HCT116 (cell line): Measurements from ENCODE around the gene RBM38. TPM values are rescaled to one million over a fixed set of nuclear protein-coding genes. Genes with fewer than 3 reads are reported as not detected.

ENCODE experiments used
- ATAC-seq: fragments of 200-7000 bp; cut with Tn5 transposase; 2 replicates; pipeline ENCODE4 v1.9.1; 2020; ENCODE audit warnings: mild to moderate bottlenecking, moderate library complexity
- BruUV-seq: library from RNA; stranded (reverse); fragments of 400-500 nt; replicated peaks from 2 replicates; lab custom pipeline; 2021; lab: Mats Ljungman, UMichigan
- CTCF ChIA-PET: fragments of 300-600 bp; sonication (Branson Sonifier 250); formaldehyde crosslinking; loops from one replicate; lab custom pipeline; 2021; ENCODE audit warnings: antibody characterized with exemption; lab: Charles Lee
- POLR2A ChIA-PET: fragments of 300-600, 350-600 bp; sonication (Branson Sonifier 250); formaldehyde crosslinking; loops from one replicate; lab custom pipeline; 2021; ENCODE audit warnings: antibody characterized with exemption; lab: Charles Lee
- RAD21 ChIA-PET, 2 experiments: fragments of 300-600 bp; sonication (Branson Sonifier 250); formaldehyde crosslinking; loops; one replicate each; lab custom pipeline; 2023; ENCODE audit warnings: low total read pairs in 2 of 2; ENCODE audit not compliant: uncharacterized antibody in 2 of 2, unreplicated experiment in 2 of 2, low non-redundant PET in 1 of 2; lab: Charles Lee
- DNase-seq: peaks from one replicate; pipeline ENCODE4 v3.0.0-alpha.2; 2010; ENCODE audit warnings: low read depth, low spot score
- H2AFZ ChIP-seq: fragments of 200-600 bp; shearing (Covaris generic), sonication (generic); 2 replicates; pipeline ENCODE4 v1.6.1; 2017; ENCODE audit warnings: low read depth, mixed run types, mixed read lengths, antibody characterized with exemption, low read length; ENCODE audit not compliant: poor library complexity, severe bottlenecking
- H3K27ac ChIP-seq: 2 replicates; pipeline ENCODE4 v1.5.1; 2012; ENCODE audit warnings: low read depth, low read length
- H3K27me3 ChIP-seq: fragments of 200-600 bp; sonication (generic); 2 replicates; pipeline ENCODE4 v1.6.1; 2016; ENCODE audit warnings: mixed run types, low read length, mixed read lengths; ENCODE audit not compliant: insufficient read depth
- H3K36me3 ChIP-seq, 2 experiments: fragments of 200-500 bp in 1 of 2; fragments of 200-600 bp in 1 of 2; sonication (Bioruptor generic) in 1 of 2; sonication (generic) in 1 of 2; 2 replicates each; pipeline versions ENCODE4 v1.5.1 to v1.6.1; 2014 to 2016; ENCODE audit warnings: low read length in 2 of 2, inconsistent platforms in 1 of 2, mixed read lengths in 1 of 2, mixed run types in 1 of 2; ENCODE audit not compliant: insufficient read depth in 2 of 2, control insufficient read depth in 1 of 2
- H3K4me1 ChIP-seq, 2 experiments: fragments of 200-600 bp in 1 of 2; sonication (generic) in 1 of 2; 2 replicates each; pipeline versions ENCODE4 v1.5.1 to v1.6.1; 2012 to 2017; ENCODE audit warnings: low read length in 2 of 2, inconsistent platforms in 1 of 2, mild to moderate bottlenecking in 1 of 2, mixed read lengths in 1 of 2, mixed run types in 1 of 2, moderate library complexity in 1 of 2; ENCODE audit not compliant: insufficient read depth in 2 of 2, control insufficient read depth in 1 of 2
- H3K4me2 ChIP-seq: fragments of 200-600 bp; sonication (generic); 2 replicates; pipeline ENCODE4 v1.6.1; 2017; ENCODE audit warnings: mixed run types, low read length, mixed read lengths
- H3K4me3 ChIP-seq, 2 experiments: fragments of 200-600 bp in 1 of 2; sonication (generic) in 1 of 2; replicated peaks in 1 of 2; 2 replicates each; pipeline ENCODE4 v1.5.1; 2011 to 2016; ENCODE audit warnings: low read length in 2 of 2, control low read depth in 1 of 2, low read depth in 1 of 2, mild to moderate bottlenecking in 1 of 2, mixed read lengths in 1 of 2, mixed run types in 1 of 2
- H3K79me2 ChIP-seq: fragments of 200-600 bp; sonication (generic); 2 replicates; pipeline ENCODE4 v1.6.1; 2017; ENCODE audit warnings: mild to moderate bottlenecking, mixed run types, low read length, moderate library complexity, mixed read lengths; ENCODE audit not compliant: insufficient read depth
- H3K9ac ChIP-seq: fragments of 200-600 bp; sonication (generic); 2 replicates; pipeline ENCODE4 v1.6.1; 2016; ENCODE audit warnings: low read length, mixed read lengths
- H3K9me2 ChIP-seq: fragments of 200-600 bp; sonication (generic), shearing (Covaris generic); 2 replicates; pipeline ENCODE4 v1.6.1; 2017; ENCODE audit warnings: mixed run types, mild to moderate bottlenecking, moderate library complexity; ENCODE audit not compliant: insufficient read depth
- H3K9me3 ChIP-seq, 2 experiments: fragments of 200-500 bp in 1 of 2; fragments of 200-600 bp in 1 of 2; sonication (Bioruptor generic) in 1 of 2; sonication (generic) in 1 of 2; 2 replicates each; pipeline ENCODE4 v1.6.1; 2014 to 2017; ENCODE audit warnings: low read length in 2 of 2, mixed read lengths in 2 of 2, inconsistent platforms in 1 of 2, low read depth in 1 of 2, mild to moderate bottlenecking in 1 of 2, mixed run types in 1 of 2, moderate library complexity in 1 of 2; ENCODE audit not compliant: control insufficient read depth in 1 of 2, insufficient read depth in 1 of 2
- H4K20me1 ChIP-seq: fragments of 200-600 bp; sonication (generic), shearing (Covaris generic); 2 replicates; pipeline ENCODE4 v1.6.1; 2017; ENCODE audit warnings: mixed run types, mild to moderate bottlenecking, moderate library complexity; ENCODE audit not compliant: insufficient read depth
- CEBPB ChIP-seq: IDR thresholded peaks from 2 replicates; pipeline ENCODE4 v1.6.1; 2012; ENCODE audit warnings: low read depth
- CTCF ChIP-seq, 3 experiments: fragments of 200-600 bp in 1 of 3; sonication (generic) in 1 of 3; IDR thresholded peaks in 2 of 3; conservative IDR thresholded peaks in 1 of 3; 2 replicates each; pipeline ENCODE4 v1.5.1; 2012 to 2017; ENCODE audit warnings: low read depth in 2 of 3, low read length in 2 of 3, antibody characterized with exemption in 1 of 3, borderline replicate concordance in 1 of 3, control low read depth in 1 of 3, mild to moderate bottlenecking in 1 of 3, mixed read lengths in 1 of 3, mixed run types in 1 of 3, moderate library complexity in 1 of 3; ENCODE audit not compliant: insufficient read depth in 1 of 3
- EGR1 ChIP-seq: IDR thresholded peaks from 2 replicates; pipeline ENCODE4 v1.6.1; 2012; ENCODE audit warnings: low read depth
- ELF1 ChIP-seq: IDR thresholded peaks from 2 replicates; pipeline ENCODE4 v1.6.1; 2012; ENCODE audit warnings: low read depth, borderline replicate concordance
- EZH2 ChIP-seq: fragments of 200-600 bp; sonication (generic); IDR thresholded peaks from 2 replicates; pipeline ENCODE4 v1.6.1; 2017; ENCODE audit warnings: antibody characterized with exemption, mixed run types
- EZH2phosphoT487 ChIP-seq: fragments of 200-600 bp; IDR thresholded peaks from 2 replicates; pipeline ENCODE4 v1.6.1; 2018; ENCODE audit warnings: antibody characterized with exemption, borderline replicate concordance
- FOSL1 ChIP-seq: IDR thresholded peaks from 2 replicates; pipeline ENCODE4 v1.6.1; 2012; ENCODE audit warnings: low read depth
- JUND ChIP-seq: IDR thresholded peaks from 2 replicates; pipeline ENCODE4 v1.6.1; 2012
- MAX ChIP-seq: IDR thresholded peaks from 2 replicates; pipeline ENCODE4 v1.6.1; 2012
- POLR2A ChIP-seq: IDR thresholded peaks from 2 replicates; pipeline ENCODE4 v1.7.0; 2011; ENCODE audit warnings: borderline replicate concordance; ENCODE audit not compliant: insufficient read depth, insufficient read length; ENCODE audit errors: extremely low read depth
- POLR2AphosphoS5 ChIP-seq: IDR thresholded peaks from 2 replicates; pipeline ENCODE4 v1.6.1; 2011; ENCODE audit warnings: mild to moderate bottlenecking, low read depth, low read length, moderate library complexity
- RAD21 ChIP-seq: IDR thresholded peaks from 2 replicates; pipeline ENCODE4 v1.6.1; 2012; ENCODE audit warnings: low read depth, mild to moderate bottlenecking
- YY1 ChIP-seq: IDR thresholded peaks from 2 replicates; pipeline ENCODE4 v1.6.1; 2011; ENCODE audit warnings: low read length, low read depth, moderate library complexity, mild to moderate bottlenecking; ENCODE audit not compliant: insufficient replicate concordance; ENCODE audit errors: extremely low read depth
- ZFX ChIP-seq: fragments of 450-650 bp; IDR thresholded peaks from 2 replicates; pipeline ENCODE4 v1.6.1; 2017
- ZNF274 ChIP-seq: fragments of 200-500 bp; sonication (Bioruptor generic); IDR thresholded peaks from 2 replicates; pipeline ENCODE4 v1.6.1; 2014; ENCODE audit warnings: mild to moderate bottlenecking, low read depth, low read length, inconsistent platforms
- intact Hi-C: fragments of 100-400 bp; cut with micrococcal nuclease; formaldehyde crosslinking; loops from 2 replicates; pipeline ENCODE4 v1.10.0; 2022
- total RNA-seq: library from RNA; stranded (reverse); gene quantifications from one replicate; pipeline ENCODE4 v1.2.1, GENCODE V29; 2021; ENCODE audit not compliant: unreplicated experiment
- TF ChIP-seq, protein P1 (sequence below): IDR thresholded peaks from 2 replicates; pipeline ENCODE4 v1.6.1; 2012

RBM38 gene
- total RNA-seq, 1 experiment from 2014 or later = 36.2 TPM

GRCh38 chr20:57442888-57443239 is 51.7 kb downstream of the RBM38 start:
- Histone ChIP-seq H3K9me3 (peaks cover 0 to 8% of the 10 kb centered on the region in 2 experiments; a peak in 1 of 4 replicates), H3K27ac (no peak overlapping the region), H3K9ac (no peak overlapping the region), H3K79me2 (no peaks in the 10 kb centered on the region), H3K27me3 (0 out of 2 replicates have a peak, but pooled peaks cover 5% of the 10 kb centered on the region), H3K36me3 (no peaks in the 10 kb centered on the region), H2AFZ (no peak overlapping the region), H3K4me2 (no peak overlapping the region), H3K4me1 (peaks cover 13 to 21% of the 10 kb centered on the region in 2 experiments; a peak in 3 of 4 replicates), H3K9me2 (no peaks in the 10 kb centered on the region), H3K4me3 (no peak overlapping the region), H4K20me1 (no peaks in the 10 kb centered on the region)
- DNase-seq = no peak
- ChIA-PET RAD21 (no interaction called here), POLR2A (no interaction called here), CTCF (no interaction called here)
- intact Hi-C loops = no loop called here
- no TSS peak for BruUV-seq
- TF ChIP-seq EZH2phosphoT487 (no peak), RAD21 (no peak), POLR2A (no peak), ZNF274 (no peak), CTCF (IDR thresholded peaks at IDR 0.05 in 2 of 3, conservative IDR thresholded peaks at IDR 0.05 in 1 of 3; ENCODE audit: borderline replicate concordance in 1 of 3, insufficient read depth in 1 of 3, low read depth in 2 of 3, low read length in 2 of 3) (no peak), EZH2 (no peak), JUND (no peak), YY1 (no peak), ZFX (no peak), EGR1 (no peak), POLR2AphosphoS5 (no peak), CEBPB (no peak), MAX (no peak), ELF1 (no peak), FOSL1 (no peak)
- TF ChIP-seq, protein P1, sequence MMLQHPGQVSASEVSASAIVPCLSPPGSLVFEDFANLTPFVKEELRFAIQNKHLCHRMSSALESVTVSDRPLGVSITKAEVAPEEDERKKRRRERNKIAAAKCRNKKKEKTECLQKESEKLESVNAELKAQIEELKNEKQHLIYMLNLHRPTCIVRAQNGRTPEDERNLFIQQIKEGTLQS = no peak
- ATAC-seq = no peak
